ENCODE results near the gene ACSL3.

Gene ACSL3

DNA sequence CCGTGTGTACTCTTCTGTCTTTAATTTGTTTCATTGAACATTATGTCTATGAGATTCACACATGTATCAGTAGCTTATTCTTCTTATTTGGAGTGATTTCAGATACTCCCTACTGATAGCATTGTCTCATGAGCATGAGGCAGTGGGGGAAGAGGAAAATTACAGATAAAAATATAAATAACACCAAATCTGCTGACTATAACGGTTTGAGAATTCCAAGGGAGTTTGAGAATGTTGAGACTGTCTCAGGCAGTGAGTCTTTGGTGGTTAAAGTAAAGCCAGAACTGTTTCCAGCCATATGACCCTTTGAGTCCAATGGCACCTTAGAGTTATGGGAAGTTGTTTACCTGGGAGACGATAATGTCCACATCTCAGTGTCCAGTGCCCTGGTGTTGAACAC is 118.6 kb downstream of the ACSL3 start:
- H3K4me3 ChIP-seq (ENCODE audit: low read depth, low read length) = no peak overlapping the region
- H3K27me3 ChIP-seq (ENCODE audit: insufficient read depth, low read length) = no peaks in the 10 kb centered on the region
- no peak overlapping the region for H3K4me2 ChIP-seq (ENCODE audit: low read length)

DNA sequence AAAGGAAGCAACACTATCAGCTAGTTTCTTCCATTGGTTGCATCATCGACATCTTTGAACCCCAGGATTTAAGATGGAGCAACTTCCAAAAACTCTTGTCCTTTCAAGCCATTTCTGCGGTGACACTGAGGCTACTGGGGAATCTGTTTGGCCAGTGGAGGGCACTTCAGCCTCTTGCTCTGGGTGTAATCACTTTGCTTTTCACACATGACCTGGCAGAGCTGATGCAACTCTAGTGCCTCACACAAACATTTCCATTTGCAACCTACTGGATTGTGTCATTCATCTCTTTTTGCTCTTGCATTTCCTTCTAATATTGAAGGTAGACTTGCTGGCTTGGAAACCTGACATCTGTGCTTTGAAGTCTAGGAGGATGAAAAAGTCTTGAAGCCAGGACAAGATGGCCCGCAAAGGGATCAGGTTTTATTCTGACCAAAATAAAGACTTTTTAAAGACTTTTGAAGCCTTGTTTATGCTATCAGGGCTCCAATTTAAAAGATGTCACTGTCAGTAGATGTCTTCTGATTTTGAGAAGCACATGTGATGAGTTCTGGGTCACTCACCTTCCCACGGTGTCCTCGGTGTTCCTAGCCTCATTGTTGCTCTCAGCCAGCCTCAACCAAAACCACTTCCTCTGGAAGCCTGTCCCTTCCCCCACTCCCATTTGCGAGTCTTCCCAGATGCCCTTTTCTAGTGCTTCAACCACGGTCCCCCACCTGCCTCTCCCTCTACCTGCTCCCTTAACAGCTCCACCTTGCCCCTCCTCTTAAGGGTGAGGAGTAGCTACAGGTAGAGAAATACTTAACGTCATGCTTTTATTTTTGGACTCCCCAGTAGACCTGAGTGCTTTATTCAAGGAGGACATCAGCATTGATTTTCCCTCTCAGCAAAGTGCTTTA is 121.4 kb downstream of the ACSL3 start:
- H3K18ac ChIP-seq (ENCODE audit: low read length) = no peak overlapping the region
- peak overlapping the region; percentile 80 for H4K91ac ChIP-seq (ENCODE audit: low read depth, low read length)
- no peaks in the 10 kb centered on the region for H3K36me3 ChIP-seq (ENCODE audit: control insufficient read depth in 1 of 2, insufficient read depth in 2 of 2, low read length in 2 of 2)
- peak overlapping the region; percentile 45 for H2BK5ac ChIP-seq (ENCODE audit: low read depth, low read length, poor library complexity)
- peaks cover 4% of the 10 kb centered on the region for H3K9me3 ChIP-seq (ENCODE audit: insufficient read depth, low read depth, low read length)
- H3K4me3 ChIP-seq (ENCODE audit: low read depth, low read length) = no peak overlapping the region
- H2AFZ ChIP-seq (ENCODE audit: insufficient read depth, low read length, poor library complexity) = no peak overlapping the region
- no peaks in the 10 kb centered on the region for H3K79me2 ChIP-seq (ENCODE audit: control insufficient read depth, insufficient read depth, low read length, poor library complexity)
- H3K4ac ChIP-seq (ENCODE audit: low read depth, low read length) = peak overlapping the region; percentile 19
- H4K12ac ChIP-seq (ENCODE audit: low read depth, low read length) = no peak overlapping the region
- H3K79me1 ChIP-seq (ENCODE audit: low read length) = peaks cover 9% of the 10 kb centered on the region
- peak overlapping the region; percentile 49 for H2AK5ac ChIP-seq (ENCODE audit: low read length)
- H3K4me1 ChIP-seq (ENCODE audit: control insufficient read depth in 1 of 2, insufficient read depth in 2 of 2, low read length in 2 of 2) = peaks cover 3 to 7% of the 10 kb centered on the region in 2 experiments
- no peak overlapping the region for H3K9ac ChIP-seq (ENCODE audit: low read length)
- no peaks in the 10 kb centered on the region for H3K27me3 ChIP-seq (ENCODE audit: insufficient read depth, low read length)
- no peak overlapping the region for H3K27ac ChIP-seq (ENCODE audit: low read depth, low read length)
- no peak overlapping the region for H3K4me2 ChIP-seq (ENCODE audit: low read length)
- no CpG with 5 or more reads among the region's 8 CpGs for WGBS (ENCODE audit: extremely low coverage, insufficient coverage, insufficient read length)
- peak overlapping the region; percentile 70 for H2BK120ac ChIP-seq (ENCODE audit: insufficient read depth, low read length, poor library complexity)
- peak overlapping the region; percentile 54 for H4K8ac ChIP-seq (ENCODE audit: low read depth, low read length)
- peak; percentile 54 to 60 for DNase-seq
- peak overlapping the region; percentile 75 for H3K14ac ChIP-seq (ENCODE audit: low read length)
- H3K23ac ChIP-seq (ENCODE audit: low read length) = no peak overlapping the region
- peak overlapping the region; percentile 88 for H2BK12ac ChIP-seq (ENCODE audit: low read length)

More for the DNA sequence above, 118.6 kb downstream of the ACSL3 start:
- no peaks in the 10 kb centered on the region for H3K36me3 ChIP-seq (ENCODE audit: control insufficient read depth in 1 of 2, insufficient read depth in 2 of 2, low read length in 2 of 2)
- peaks cover 6 to 7% of the 10 kb centered on the region in 2 experiments for H3K4me1 ChIP-seq (ENCODE audit: control insufficient read depth in 1 of 2, insufficient read depth in 2 of 2, low read length in 2 of 2)
- H3K4ac ChIP-seq (ENCODE audit: low read depth, low read length) = no peak overlapping the region
- no peak overlapping the region for H2AK5ac ChIP-seq (ENCODE audit: low read length)
- no peaks in the 10 kb centered on the region for H3K9me3 ChIP-seq (ENCODE audit: insufficient read depth, low read depth, low read length)
- WGBS (ENCODE audit: extremely low coverage, insufficient coverage, insufficient read length) = no CpG with 5 or more reads among the region's 3 CpGs
- no peak overlapping the region for H3K14ac ChIP-seq (ENCODE audit: low read length)
- no peak overlapping the region for H4K91ac ChIP-seq (ENCODE audit: low read depth, low read length)
- H2BK5ac ChIP-seq (ENCODE audit: low read depth, low read length, poor library complexity) = no peak overlapping the region
- H4K8ac ChIP-seq (ENCODE audit: low read depth, low read length) = no peak overlapping the region
- H2BK120ac ChIP-seq (ENCODE audit: insufficient read depth, low read length, poor library complexity) = no peak overlapping the region
- no peak overlapping the region for H3K18ac ChIP-seq (ENCODE audit: low read length)
- H3K27ac ChIP-seq (ENCODE audit: low read depth, low read length) = no peak overlapping the region
- H4K12ac ChIP-seq (ENCODE audit: low read depth, low read length) = no peak overlapping the region
- H2AFZ ChIP-seq (ENCODE audit: insufficient read depth, low read length, poor library complexity) = no peak overlapping the region
- H3K23ac ChIP-seq (ENCODE audit: low read length) = no peak overlapping the region
- H3K9ac ChIP-seq (ENCODE audit: low read length) = no peak overlapping the region
- DNase-seq = no peak
- H3K79me2 ChIP-seq (ENCODE audit: control insufficient read depth, insufficient read depth, low read length, poor library complexity) = no peaks in the 10 kb centered on the region
- no peak overlapping the region for H2BK12ac ChIP-seq (ENCODE audit: low read length)
- H3K79me1 ChIP-seq (ENCODE audit: low read length) = peaks cover 9% of the 10 kb centered on the region

DNA sequence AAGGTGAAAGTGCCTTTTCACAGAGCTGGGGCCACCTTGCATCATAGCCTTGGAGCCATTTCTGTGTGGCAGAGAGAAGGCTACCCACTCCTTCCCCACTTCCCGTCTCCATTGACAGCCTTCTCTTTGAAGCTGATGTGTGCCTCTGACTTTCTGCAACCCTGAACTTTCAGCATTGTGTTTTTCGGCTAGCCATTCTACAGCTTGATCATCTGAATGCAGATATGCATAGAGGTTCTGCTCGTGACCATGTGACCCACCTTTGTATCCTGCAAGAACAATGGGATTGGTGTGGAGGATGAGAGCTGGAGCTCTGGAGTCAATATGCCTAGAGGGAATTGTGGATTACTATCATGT is 122.1 kb downstream of the ACSL3 start:
- no peaks in the 10 kb centered on the region for H3K79me2 ChIP-seq (ENCODE audit: control insufficient read depth, insufficient read depth, low read length, poor library complexity)
- H3K4me1 ChIP-seq (ENCODE audit: control insufficient read depth in 1 of 2, insufficient read depth in 2 of 2, low read length in 2 of 2) = peaks cover 3 to 7% of the 10 kb centered on the region in 2 experiments
- no CpG with 5 or more reads among the region's 3 CpGs for WGBS (ENCODE audit: extremely low coverage, insufficient coverage, insufficient read length)

DNA sequence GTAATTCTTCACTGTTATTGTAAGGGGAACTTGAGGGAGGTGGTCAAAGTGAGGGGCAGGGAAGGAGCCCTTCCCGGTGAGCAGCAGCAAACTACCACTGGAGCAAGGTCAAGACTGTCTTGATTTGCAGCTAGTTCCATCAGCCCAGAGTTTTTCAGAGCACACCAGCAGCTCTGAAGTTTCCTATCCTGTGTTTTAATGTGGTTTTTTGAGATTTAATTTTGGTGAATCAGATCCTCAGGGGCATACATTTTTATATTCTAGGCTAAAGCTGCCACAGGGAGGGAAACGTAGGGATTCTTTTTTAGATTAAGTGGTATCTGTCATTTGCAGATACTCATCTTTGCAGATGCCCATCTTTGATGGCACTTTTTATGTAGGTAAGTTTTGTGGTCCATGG is 124.1 kb downstream of the ACSL3 start:
- no peak overlapping the region for H3K27ac ChIP-seq (ENCODE audit: low read depth, low read length)
- H3K4ac ChIP-seq (ENCODE audit: low read depth, low read length) = no peak overlapping the region
- no peak overlapping the region for H3K14ac ChIP-seq (ENCODE audit: low read length)
- H2BK120ac ChIP-seq (ENCODE audit: insufficient read depth, low read length, poor library complexity) = no peak overlapping the region
- peaks cover 3 to 7% of the 10 kb centered on the region in 2 experiments for H3K4me1 ChIP-seq (ENCODE audit: control insufficient read depth in 1 of 2, insufficient read depth in 2 of 2, low read length in 2 of 2)
- no peaks in the 10 kb centered on the region for H3K36me3 ChIP-seq (ENCODE audit: control insufficient read depth in 1 of 2, insufficient read depth in 2 of 2, low read length in 2 of 2)
- no CpG with 5 or more reads among the region's 2 CpGs for WGBS (ENCODE audit: extremely low coverage, insufficient coverage, insufficient read length)
- H3K79me1 ChIP-seq (ENCODE audit: low read length) = peaks cover 9% of the 10 kb centered on the region
- no peak overlapping the region for H3K18ac ChIP-seq (ENCODE audit: low read length)
- no peak for DNase-seq
- H3K4me3 ChIP-seq (ENCODE audit: low read depth, low read length) = no peak overlapping the region
- H3K27me3 ChIP-seq (ENCODE audit: insufficient read depth, low read length) = no peaks in the 10 kb centered on the region
- peaks cover 8% of the 10 kb centered on the region for H3K9me3 ChIP-seq (ENCODE audit: insufficient read depth, low read depth, low read length)
- H4K91ac ChIP-seq (ENCODE audit: low read depth, low read length) = no peak overlapping the region
- H2BK5ac ChIP-seq (ENCODE audit: low read depth, low read length, poor library complexity) = no peak overlapping the region
- no peak overlapping the region for H3K23ac ChIP-seq (ENCODE audit: low read length)
- H2AK5ac ChIP-seq (ENCODE audit: low read length) = no peak overlapping the region
- no peak overlapping the region for H4K12ac ChIP-seq (ENCODE audit: low read depth, low read length)
- no peak overlapping the region for H2BK12ac ChIP-seq (ENCODE audit: low read length)
- H3K4me2 ChIP-seq (ENCODE audit: low read length) = no peak overlapping the region
- no peak overlapping the region for H2AFZ ChIP-seq (ENCODE audit: insufficient read depth, low read length, poor library complexity)
- H3K9ac ChIP-seq (ENCODE audit: low read length) = no peak overlapping the region
- no peak overlapping the region for H4K8ac ChIP-seq (ENCODE audit: low read depth, low read length)
- no peaks in the 10 kb centered on the region for H3K79me2 ChIP-seq (ENCODE audit: control insufficient read depth, insufficient read depth, low read length, poor library complexity)

More for the DNA sequence above, 122.1 kb downstream of the ACSL3 start:
- peak overlapping the region; percentile 72 for H2BK12ac ChIP-seq (ENCODE audit: low read length)
- peaks cover 4% of the 10 kb centered on the region for H3K9me3 ChIP-seq (ENCODE audit: insufficient read depth, low read depth, low read length)
- H2AFZ ChIP-seq (ENCODE audit: insufficient read depth, low read length, poor library complexity) = no peak overlapping the region
- no peak overlapping the region for H3K9ac ChIP-seq (ENCODE audit: low read length)
- no peak overlapping the region for H3K14ac ChIP-seq (ENCODE audit: low read length)
- peak overlapping the region; percentile 84 for H3K18ac ChIP-seq (ENCODE audit: low read length)
- peak overlapping the region; percentile 80 for H4K91ac ChIP-seq (ENCODE audit: low read depth, low read length)
- no peak overlapping the region for H4K12ac ChIP-seq (ENCODE audit: low read depth, low read length)
- H3K36me3 ChIP-seq (ENCODE audit: control insufficient read depth in 1 of 2, insufficient read depth in 2 of 2, low read length in 2 of 2) = no peaks in the 10 kb centered on the region
- H3K79me1 ChIP-seq (ENCODE audit: low read length) = peaks cover 9% of the 10 kb centered on the region
- no peak overlapping the region for H3K4me3 ChIP-seq (ENCODE audit: low read depth, low read length)
- H3K23ac ChIP-seq (ENCODE audit: low read length) = no peak overlapping the region
- H3K27ac ChIP-seq (ENCODE audit: low read depth, low read length) = no peak overlapping the region
- no peak overlapping the region for H4K8ac ChIP-seq (ENCODE audit: low read depth, low read length)
- peak overlapping the region; percentile 21 for H2BK120ac ChIP-seq (ENCODE audit: insufficient read depth, low read length, poor library complexity)
- peak overlapping the region; percentile 20 for H2AK5ac ChIP-seq (ENCODE audit: low read length)
- no peaks in the 10 kb centered on the region for H3K27me3 ChIP-seq (ENCODE audit: insufficient read depth, low read length)
- no peak overlapping the region for H2BK5ac ChIP-seq (ENCODE audit: low read depth, low read length, poor library complexity)
- H3K4me2 ChIP-seq (ENCODE audit: low read length) = no peak overlapping the region
- H3K4ac ChIP-seq (ENCODE audit: low read depth, low read length) = no peak overlapping the region
- no peak for DNase-seq

Measured in trophoblast cell (in vitro differentiated cells and primary cell).